ENCODE measurements around the gene MBD4.

GRCh38 chr3:129460572-129460971 lies 20.8 kb upstream of the MBD4 start:
- TF ChIP-seq, protein P1, sequence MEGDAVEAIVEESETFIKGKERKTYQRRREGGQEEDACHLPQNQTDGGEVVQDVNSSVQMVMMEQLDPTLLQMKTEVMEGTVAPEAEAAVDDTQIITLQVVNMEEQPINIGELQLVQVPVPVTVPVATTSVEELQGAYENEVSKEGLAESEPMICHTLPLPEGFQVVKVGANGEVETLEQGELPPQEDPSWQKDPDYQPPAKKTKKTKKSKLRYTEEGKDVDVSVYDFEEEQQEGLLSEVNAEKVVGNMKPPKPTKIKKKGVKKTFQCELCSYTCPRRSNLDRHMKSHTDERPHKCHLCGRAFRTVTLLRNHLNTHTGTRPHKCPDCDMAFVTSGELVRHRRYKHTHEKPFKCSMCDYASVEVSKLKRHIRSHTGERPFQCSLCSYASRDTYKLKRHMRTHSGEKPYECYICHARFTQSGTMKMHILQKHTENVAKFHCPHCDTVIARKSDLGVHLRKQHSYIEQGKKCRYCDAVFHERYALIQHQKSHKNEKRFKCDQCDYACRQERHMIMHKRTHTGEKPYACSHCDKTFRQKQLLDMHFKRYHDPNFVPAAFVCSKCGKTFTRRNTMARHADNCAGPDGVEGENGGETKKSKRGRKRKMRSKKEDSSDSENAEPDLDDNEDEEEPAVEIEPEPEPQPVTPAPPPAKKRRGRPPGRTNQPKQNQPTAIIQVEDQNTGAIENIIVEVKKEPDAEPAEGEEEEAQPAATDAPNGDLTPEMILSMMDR (IDR thresholded peaks at IDR 0.05): no peak
- TF ChIP-seq POLR2AphosphoS5 (IDR thresholded peaks at IDR 0.05): no peak
